Esophagus muscularis mucosa (tissue), 4 donors: Measurements from ENCODE around the gene KCNQ4. TPM values are rescaled to one million over a fixed set of nuclear protein-coding genes. Genes with fewer than 3 reads are reported as not detected.

Source experiments
- DNase-seq: peaks from one replicate; pipeline ENCODE4 v3.0.0-alpha.2; 2017; ENCODE audit errors: extremely low spot score
- H3K27ac ChIP-seq, 4 donors: fragments of 200-600 bp; sonication (generic); replicated peaks in 1 of 4; 1 replicate in 3 of 4; 2 replicates in 1 of 4; pipeline ENCODE4 v1.5.1; 2016 to 2019; ENCODE audit warnings: mild to moderate bottlenecking in 1 of 4
- H3K27me3 ChIP-seq, 4 donors: fragments of 200-600 bp; sonication (generic); one replicate each; pipeline versions ENCODE4 v1.5.1 to v1.6.0; 2016 to 2019
- H3K36me3 ChIP-seq, 4 donors: fragments of 200-600 bp; sonication (generic); one replicate each; pipeline ENCODE4 v1.5.1; 2016 to 2019
- H3K4me1 ChIP-seq, 4 donors: fragments of 200-600 bp; sonication (generic); one replicate each; pipeline ENCODE4 v1.5.1; 2016 to 2019
- H3K4me3 ChIP-seq, 4 donors: fragments of 200-600 bp; sonication (generic); 1 replicate in 2 of 4; 2 replicates in 2 of 4; pipeline ENCODE4 v1.5.1; 2016 to 2019; ENCODE audit warnings: mild to moderate bottlenecking in 4 of 4, moderate library complexity in 1 of 4
- H3K9me3 ChIP-seq, 4 donors: fragments of 200-600 bp; sonication (generic); 1 replicate in 3 of 4; 2 replicates in 1 of 4; pipeline ENCODE4 v1.5.1; 2016 to 2019
- EP300 ChIP-seq: sonication (generic); formaldehyde crosslinking; IDR thresholded peaks from one replicate; pipeline ENCODE4 v1.6.1; 2017; ENCODE audit warnings: antibody characterized with exemption
- POLR2A ChIP-seq: fragments of 450-650 bp; IDR thresholded peaks from one replicate; pipeline ENCODE4 v1.6.1; 2017; ENCODE audit warnings: antibody characterized with exemption, moderate library complexity, mild to moderate bottlenecking, low read depth
- POLR2AphosphoS5 ChIP-seq, 2 donors: sonication (generic); formaldehyde crosslinking; IDR thresholded peaks; one replicate each; pipeline ENCODE4 v1.6.1; 2017; ENCODE audit warnings: antibody characterized with exemption in 2 of 2
- WGBS: methylation state at CpG from one replicate; pipeline ENCODE4 v1.1.5; 2018; 5-methylcytosine and 5-hydroxymethylcytosine counted together
- intact Hi-C: fragments of 100-400 bp; cut with DNase I; formaldehyde crosslinking; loops from one replicate; pipeline ENCODE4 v1.15.1; 2023
- total RNA-seq, 4 donors: library from RNA; depleted of rRNA; stranded (reverse); fragments of >200 nt; gene quantifications; one replicate each; pipeline versions ENCODE4 v1.1.0 to v1.2.1, GENCODE V29; 2016
- TF ChIP-seq, protein P1 (sequence below), 3 experiments: fragments of 200-600 bp in 2 of 3; fragments of 450-650 bp in 1 of 3; sonication (generic) in 2 of 3; IDR thresholded peaks; one replicate each; pipeline ENCODE4 v1.5.1; 2017 to 2019; ENCODE audit warnings: antibody characterized with exemption in 3 of 3, mild to moderate bottlenecking in 2 of 3, moderate library complexity in 1 of 3

The KCNQ4 gene
- total RNA-seq, 4 donors from 2014 or later = 9.3 to 22.0 (median 17.1) TPM

DNA sequence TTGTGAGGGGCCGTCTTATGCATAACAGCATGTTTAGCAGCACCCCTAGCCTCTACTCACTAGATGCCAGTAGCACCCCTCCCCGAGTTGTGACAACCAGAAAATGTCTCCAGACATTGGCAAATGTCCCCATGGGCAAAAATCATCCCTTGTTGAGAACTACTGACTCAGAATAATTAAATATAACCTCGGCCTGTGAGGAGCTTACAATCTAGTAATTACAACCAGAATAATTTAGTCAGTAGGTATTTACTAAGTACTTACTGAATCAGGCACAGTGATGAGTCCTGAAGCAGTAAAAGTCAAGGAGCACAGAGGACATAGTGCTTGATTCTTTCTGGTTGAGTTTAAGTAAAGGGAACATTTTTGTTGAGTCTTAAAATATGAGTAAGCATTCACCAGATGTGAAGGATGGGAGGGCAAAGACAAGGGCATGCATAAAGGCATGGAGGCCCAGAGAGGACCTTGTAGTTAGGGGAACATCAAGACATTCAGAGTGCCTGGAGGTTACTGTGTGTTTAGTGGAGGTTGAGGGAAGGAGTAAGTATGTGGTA lies 44.1 kb upstream of the KCNQ4 start:
- H3K4me1 ChIP-seq = peaks cover 51 to 94% (median 86%) of the 10 kb centered on the region in 4 donors
- intact Hi-C loops = no loop called here
- no peak for TF ChIP-seq POLR2A
- TF ChIP-seq, protein P1, sequence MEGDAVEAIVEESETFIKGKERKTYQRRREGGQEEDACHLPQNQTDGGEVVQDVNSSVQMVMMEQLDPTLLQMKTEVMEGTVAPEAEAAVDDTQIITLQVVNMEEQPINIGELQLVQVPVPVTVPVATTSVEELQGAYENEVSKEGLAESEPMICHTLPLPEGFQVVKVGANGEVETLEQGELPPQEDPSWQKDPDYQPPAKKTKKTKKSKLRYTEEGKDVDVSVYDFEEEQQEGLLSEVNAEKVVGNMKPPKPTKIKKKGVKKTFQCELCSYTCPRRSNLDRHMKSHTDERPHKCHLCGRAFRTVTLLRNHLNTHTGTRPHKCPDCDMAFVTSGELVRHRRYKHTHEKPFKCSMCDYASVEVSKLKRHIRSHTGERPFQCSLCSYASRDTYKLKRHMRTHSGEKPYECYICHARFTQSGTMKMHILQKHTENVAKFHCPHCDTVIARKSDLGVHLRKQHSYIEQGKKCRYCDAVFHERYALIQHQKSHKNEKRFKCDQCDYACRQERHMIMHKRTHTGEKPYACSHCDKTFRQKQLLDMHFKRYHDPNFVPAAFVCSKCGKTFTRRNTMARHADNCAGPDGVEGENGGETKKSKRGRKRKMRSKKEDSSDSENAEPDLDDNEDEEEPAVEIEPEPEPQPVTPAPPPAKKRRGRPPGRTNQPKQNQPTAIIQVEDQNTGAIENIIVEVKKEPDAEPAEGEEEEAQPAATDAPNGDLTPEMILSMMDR (IDR thresholded peaks at IDR 0.05) = no peak
- TF ChIP-seq POLR2AphosphoS5 (IDR thresholded peaks at IDR 0.05) = no peak
- no peak for TF ChIP-seq EP300
- no peak overlapping the region for H3K4me3 ChIP-seq
- H3K9me3 ChIP-seq = no peaks in the 10 kb centered on the region
- H3K27ac ChIP-seq = peak overlapping the region; percentile 68 to 72 (median 70)
- 81% methylated on average over 3 of the region's 3 CpGs for WGBS
- DNase-seq = no peak
- peaks cover 0 to 33% (median 15%) of the 10 kb centered on the region in 4 donors for H3K36me3 ChIP-seq
- H3K27me3 ChIP-seq = no peaks in the 10 kb centered on the region

DNA sequence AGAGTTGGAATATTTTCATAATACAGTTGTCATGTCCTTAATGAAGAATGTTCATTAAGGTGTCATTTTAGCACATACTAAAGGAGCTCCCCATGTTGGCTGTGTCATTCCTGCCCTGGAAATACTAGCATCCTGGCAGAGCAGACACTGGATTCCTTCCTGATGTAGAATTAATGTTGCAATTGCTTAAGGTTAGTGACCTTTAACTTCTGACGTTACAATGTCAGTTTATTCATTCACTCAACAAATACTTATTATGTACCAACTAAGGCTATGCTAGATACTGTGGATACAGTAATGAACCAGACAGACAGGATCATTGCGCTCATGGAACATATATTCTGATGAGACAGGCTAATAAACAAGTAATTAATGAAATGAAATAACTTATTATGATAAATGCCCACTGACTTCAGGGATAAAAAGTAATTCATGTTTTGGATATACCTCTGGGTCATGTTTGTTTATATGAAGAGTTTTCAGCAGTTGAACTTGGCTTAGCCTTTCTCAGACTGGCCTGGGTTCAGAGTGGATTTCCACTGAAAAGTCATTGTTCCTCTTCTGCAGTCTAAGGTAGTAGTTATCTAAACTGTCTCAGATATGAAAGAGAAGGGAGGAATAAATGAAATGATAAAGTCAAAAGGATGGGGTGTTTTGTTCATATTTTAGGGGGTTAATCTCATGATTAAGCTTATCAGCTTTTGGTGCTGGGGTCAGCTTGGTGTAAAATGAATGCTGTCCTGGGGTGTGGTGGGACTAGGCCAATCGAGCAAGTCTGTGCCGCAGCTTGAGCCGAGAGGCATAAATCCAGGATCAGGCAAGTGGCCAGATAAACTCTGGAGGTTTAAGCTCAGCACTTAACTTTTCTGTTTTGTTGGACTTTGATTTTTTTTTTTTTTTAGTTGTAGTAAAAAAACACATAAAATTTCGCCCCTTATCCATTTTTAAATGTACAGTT lies 43.3 kb upstream of the KCNQ4 start:
- Histone ChIP-seq H3K27ac (peak overlapping the region; percentile 68 to 72 (median 70)), H3K36me3 (peaks cover 0 to 33% (median 15%) of the 10 kb centered on the region in 4 donors), H3K9me3 (no peaks in the 10 kb centered on the region), H3K4me1 (peaks cover 50 to 94% (median 86%) of the 10 kb centered on the region in 4 donors), H3K27me3 (no peaks in the 10 kb centered on the region), H3K4me3 (no peak overlapping the region)
- no peak for TF ChIP-seq POLR2AphosphoS5 (IDR thresholded peaks at IDR 0.05)
- TF ChIP-seq POLR2A = no peak
- intact Hi-C loops = no loop called here
- 41% methylated on average over 6 of the region's 6 CpGs for WGBS
- no peak for DNase-seq

DNA sequence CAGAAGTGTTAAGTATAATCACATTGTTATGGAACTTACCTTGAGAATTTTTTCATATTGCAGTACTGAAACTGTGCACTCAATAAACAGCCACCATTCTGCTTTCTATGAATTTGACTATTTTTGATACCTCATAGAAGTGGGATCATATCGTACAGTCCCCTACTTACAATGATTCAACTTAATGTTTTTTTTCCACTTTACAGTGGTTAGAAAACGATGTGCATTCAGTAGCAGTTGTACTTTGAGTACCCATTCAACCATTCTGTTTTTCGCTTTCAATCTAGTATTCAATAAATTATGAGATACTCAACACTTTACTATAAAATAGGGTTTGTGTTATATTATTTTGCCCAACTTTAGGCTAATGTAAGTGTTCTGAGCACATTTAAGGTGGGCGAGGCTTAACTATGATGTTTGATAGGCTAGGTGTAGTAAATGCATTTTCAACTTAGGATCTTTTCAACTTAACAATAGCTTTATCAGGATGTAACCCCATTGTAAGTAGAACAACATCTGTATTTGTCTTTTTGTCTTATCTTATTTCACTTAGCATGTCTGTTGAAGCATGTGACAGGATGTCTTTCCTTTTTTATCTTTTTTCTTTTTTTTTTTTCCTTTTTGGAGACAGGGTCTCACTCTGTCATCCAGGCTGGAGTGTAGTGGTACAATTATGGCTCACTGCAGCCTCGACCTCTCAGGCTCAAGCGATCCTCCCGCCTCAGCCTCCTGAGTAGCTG lies 42.4 kb upstream of the KCNQ4 start:
- Histone ChIP-seq H3K27ac (peak overlapping the region; percentile 68 to 72 (median 70)), H3K4me1 (peaks cover 55 to 94% (median 86%) of the 10 kb centered on the region in 4 donors), H3K27me3 (no peaks in the 10 kb centered on the region), H3K4me3 (no peak overlapping the region), H3K36me3 (peaks cover 0 to 40% (median 15%) of the 10 kb centered on the region in 4 donors), H3K9me3 (no peaks in the 10 kb centered on the region)
- 92% methylated on average over 7 of the region's 7 CpGs for WGBS
- no peak for DNase-seq
- TF ChIP-seq POLR2AphosphoS5 (IDR thresholded peaks at IDR 0.05) (no peak), EP300 (no peak), POLR2A (no peak)
- TF ChIP-seq, protein P1 (IDR thresholded peaks at IDR 0.05) = no peak
- intact Hi-C loops = no loop called here

DNA sequence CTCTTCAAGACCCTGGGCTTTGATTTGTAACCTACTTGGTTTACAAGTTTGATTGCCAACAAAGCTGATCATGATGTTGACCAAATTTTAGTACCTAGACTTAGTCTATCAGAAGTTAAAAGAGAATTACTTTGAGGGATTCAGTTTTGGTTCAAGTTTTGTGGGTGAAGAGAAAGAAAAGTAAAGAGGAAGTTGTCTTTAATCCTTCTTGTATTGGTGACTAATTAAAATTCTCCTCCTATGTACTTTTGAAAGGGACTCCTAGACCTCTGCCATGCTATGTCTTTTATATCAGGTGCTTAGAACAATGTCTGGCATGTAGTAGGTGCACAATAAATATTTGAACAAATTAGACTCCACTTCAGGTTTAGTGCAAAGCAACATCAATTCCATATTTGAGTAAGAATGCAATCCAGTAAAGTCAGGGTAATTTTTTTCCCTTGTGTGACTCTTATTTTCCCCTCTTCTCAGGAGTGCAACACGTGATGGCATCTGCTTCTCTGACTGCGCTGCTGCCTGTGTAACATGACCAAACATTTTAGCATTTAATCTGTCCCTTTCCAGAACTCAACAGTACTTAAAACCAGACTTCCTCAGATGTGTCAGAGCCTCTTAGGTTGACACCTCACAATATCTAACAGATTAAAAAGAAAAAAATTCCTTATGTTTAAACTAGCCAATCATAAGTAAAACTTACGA lies 41.1 kb upstream of the KCNQ4 start:
- H3K27ac ChIP-seq = peak overlapping the region in 3 of 4 donors; percentile 68 to 72 (median 70)
- no peak overlapping the region for H3K4me3 ChIP-seq
- TF ChIP-seq POLR2A (no peak), POLR2AphosphoS5 (IDR thresholded peaks at IDR 0.05) (peak; percentile 32 to 63), EP300 (no peak)
- peaks cover under 1 to 49% (median 15%) of the 10 kb centered on the region in 4 donors for H3K36me3 ChIP-seq
- intact Hi-C loops = no loop called here
- DNase-seq = no peak
- no peaks in the 10 kb centered on the region for H3K27me3 ChIP-seq
- peaks cover 51 to 87% (median 81%) of the 10 kb centered on the region in 4 donors for H3K4me1 ChIP-seq
- no peaks in the 10 kb centered on the region for H3K9me3 ChIP-seq
- 67% methylated on average over 3 of the region's 3 CpGs for WGBS

DNA sequence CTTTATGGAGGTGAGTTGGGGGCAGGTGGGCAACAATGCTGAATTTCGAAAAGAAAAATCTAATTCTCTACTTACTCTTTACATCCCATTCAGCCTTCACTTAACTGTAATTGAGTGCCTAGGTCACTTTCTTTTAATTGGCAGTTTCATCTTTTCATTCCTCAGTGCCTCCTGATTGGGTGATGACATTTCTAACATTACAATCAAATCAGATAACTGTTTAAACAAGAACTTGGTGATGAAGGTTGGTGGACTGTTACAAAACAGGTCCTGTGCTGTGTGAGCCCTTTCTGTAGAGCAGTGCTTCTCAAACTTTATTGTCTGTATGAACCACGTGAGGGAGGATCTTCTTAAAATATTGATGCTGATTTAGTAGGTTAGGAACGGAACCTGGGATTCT lies 40.1 kb upstream of the KCNQ4 start:
- TF ChIP-seq, protein P1 (IDR thresholded peaks at IDR 0.05) = no peak
- WGBS = 84% methylated on average over 3 of the region's 3 CpGs
- Histone ChIP-seq H3K9me3 (no peaks in the 10 kb centered on the region), H3K27me3 (no peaks in the 10 kb centered on the region), H3K27ac (peak overlapping the region in 3 of 4 donors; percentile 68 to 72 (median 70)), H3K36me3 (peaks cover 10 to 58% (median 24%) of the 10 kb centered on the region in 4 donors), H3K4me1 (peaks cover 51 to 81% (median 76%) of the 10 kb centered on the region in 4 donors), H3K4me3 (no peak overlapping the region)
- no peak for DNase-seq
- intact Hi-C loops = no loop called here
